Right lobe of liver (tissue), 6 donors: ENCODE results near the gene SRCAP. TPM values are rescaled to one million over a fixed set of nuclear protein-coding genes. Genes with fewer than 3 reads are reported as not detected.

Source experiments
- ATAC-seq, 4 donors: fragments of 200-7000 bp; cut with Tn5 transposase; one replicate each; pipeline ENCODE4 v1.9.1; 2020; ENCODE audit warnings: mild to moderate bottlenecking in 4 of 4, moderate library complexity in 4 of 4
- DNase-seq, 3 donors: peaks; one replicate each; pipeline ENCODE4 v3.0.0-alpha.2; 2020
- H3K27ac ChIP-seq, 3 donors: fragments of 200-600 bp; one replicate each; pipeline ENCODE4 v1.8.0; 2022
- H3K27me3 ChIP-seq, 2 donors: fragments of 200-600 bp; one replicate each; pipeline ENCODE4 v1.8.0; 2022
- H3K36me3 ChIP-seq, 4 donors: fragments of 200-600 bp; sonication (generic) in 1 of 4; one replicate each; pipeline versions ENCODE4 v1.5.1 to v1.8.0; 2017 to 2022; ENCODE audit warnings: control low read depth in 1 of 4
- H3K4me1 ChIP-seq, 4 donors: fragments of 200-600 bp; sonication (generic) in 1 of 4; one replicate each; pipeline versions ENCODE4 v1.5.1 to v1.8.0; 2017 to 2022; ENCODE audit warnings: control low read depth in 1 of 4
- H3K4me3 ChIP-seq, 3 donors: fragments of 200-600 bp; one replicate each; pipeline ENCODE4 v1.8.0; 2022
- H3K9me3 ChIP-seq, 4 donors: fragments of 200-600 bp; sonication (generic) in 1 of 4; one replicate each; pipeline versions ENCODE4 v1.5.1 to v1.8.0; 2017 to 2022; ENCODE audit warnings: control low read depth in 1 of 4
- POLR2A ChIP-seq: fragments of 450-650 bp; IDR thresholded peaks from one replicate; pipeline ENCODE4 v1.6.1; 2017; ENCODE audit warnings: antibody characterized with exemption, mild to moderate bottlenecking
- WGBS: methylation state at CpG from one replicate; pipeline ENCODE4 v1.1.6; 2018; ENCODE audit warnings: low coverage, low lambda C conversion rate; ENCODE audit not compliant: insufficient coverage; ENCODE audit errors: missing lambda C conversion rate; 5-methylcytosine and 5-hydroxymethylcytosine counted together
- intact Hi-C, 2 donors: fragments of 100-400 bp; cut with DNase I; formaldehyde crosslinking; loops; one replicate each; pipeline versions ENCODE4 v1.11.2 to v1.14.1; 2022
- total RNA-seq, 6 experiments: library from RNA; depleted of rRNA in 2 of 6; stranded (reverse); fragments of >200 nt in 2 of 6; fragmentation: NEBNext Ultra II Directional in 3 of 6; extraction: Animal tissue kit (Norgen Biotek cat#: 25700) in 3 of 6; gene quantifications; one replicate each; pipeline versions ENCODE4 v1.1.0 to v1.2.4, GENCODE V29; 2016 to 2023
- TF ChIP-seq, protein P1 (sequence below), 4 donors: fragments of 200-600 bp in 3 of 4; fragments of 450-650 bp in 1 of 4; IDR thresholded peaks; one replicate each; pipeline versions ENCODE4 v1.5.1 to v1.8.0; 2016 to 2022; ENCODE audit warnings: antibody characterized with exemption in 4 of 4, mild to moderate bottlenecking in 2 of 4
- donor health status: DM: no; HTN: yes; CAD: no.
- donor health status: DM: no; HTN: no; CAD: no.
- donor health status: DM: no; HTN: no; CAD: no.
- donor health status: DM: no; HTN: yes; CAD: no.
- donor health status: DM: no; HTN: yes; CAD: no.

SRCAP gene
- total RNA-seq, 6 experiments from 2014 or later = 12.1 to 31.3 (median 22.6) TPM

DNA sequence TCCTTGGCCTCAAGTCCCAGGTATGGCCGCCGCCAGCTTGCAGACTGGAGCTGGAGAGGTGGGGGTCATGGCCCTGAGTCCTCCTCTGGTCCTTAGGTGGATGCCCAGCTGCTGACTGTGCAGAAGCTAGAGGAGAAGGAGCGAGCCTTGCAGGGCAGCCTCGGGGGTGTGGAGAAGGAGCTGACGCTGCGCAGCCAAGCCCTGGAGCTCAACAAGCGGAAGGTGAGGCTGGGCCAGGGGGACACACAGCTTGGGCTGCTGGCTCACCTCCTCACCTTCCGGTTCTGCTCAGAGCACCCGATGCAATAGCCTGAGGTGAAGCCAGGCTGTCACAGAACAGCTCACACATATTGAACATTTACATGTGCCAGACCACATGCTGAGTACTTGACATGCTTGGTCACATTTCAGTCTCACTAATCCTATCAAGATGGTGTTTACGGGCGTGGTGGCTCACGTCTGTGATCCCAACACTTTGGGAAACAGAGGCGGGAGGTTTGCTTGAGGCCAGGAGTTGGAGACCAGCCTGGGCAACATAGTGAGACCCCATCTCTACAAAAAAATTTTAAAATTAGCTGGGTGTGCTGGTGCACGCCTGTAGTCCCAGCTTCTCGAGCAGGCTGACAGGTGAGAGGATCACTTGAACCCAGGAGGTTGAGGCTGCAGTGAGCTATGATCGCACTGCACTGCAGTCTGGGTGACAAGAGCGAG lies 70.6 kb downstream of the SRCAP start:
- no peak overlapping the region for H3K27ac ChIP-seq
- intact Hi-C loops = no loop called here
- ATAC-seq (no peak), DNase-seq (peak in 1 of 3 donors; percentile 41)
- H3K4me1 ChIP-seq = peaks cover 0 to 1% (median 0%) of the 10 kb centered on the region in 4 donors
- H3K27me3 ChIP-seq = no peaks in the 10 kb centered on the region
- peaks cover 4 to 81% (median 44%) of the 10 kb centered on the region in 4 donors for H3K36me3 ChIP-seq
- no peak overlapping the region for H3K4me3 ChIP-seq
- 94% methylated on average over 8 of the region's 17 CpGs for WGBS
- TF ChIP-seq POLR2A = no peak
- TF ChIP-seq, protein P1, sequence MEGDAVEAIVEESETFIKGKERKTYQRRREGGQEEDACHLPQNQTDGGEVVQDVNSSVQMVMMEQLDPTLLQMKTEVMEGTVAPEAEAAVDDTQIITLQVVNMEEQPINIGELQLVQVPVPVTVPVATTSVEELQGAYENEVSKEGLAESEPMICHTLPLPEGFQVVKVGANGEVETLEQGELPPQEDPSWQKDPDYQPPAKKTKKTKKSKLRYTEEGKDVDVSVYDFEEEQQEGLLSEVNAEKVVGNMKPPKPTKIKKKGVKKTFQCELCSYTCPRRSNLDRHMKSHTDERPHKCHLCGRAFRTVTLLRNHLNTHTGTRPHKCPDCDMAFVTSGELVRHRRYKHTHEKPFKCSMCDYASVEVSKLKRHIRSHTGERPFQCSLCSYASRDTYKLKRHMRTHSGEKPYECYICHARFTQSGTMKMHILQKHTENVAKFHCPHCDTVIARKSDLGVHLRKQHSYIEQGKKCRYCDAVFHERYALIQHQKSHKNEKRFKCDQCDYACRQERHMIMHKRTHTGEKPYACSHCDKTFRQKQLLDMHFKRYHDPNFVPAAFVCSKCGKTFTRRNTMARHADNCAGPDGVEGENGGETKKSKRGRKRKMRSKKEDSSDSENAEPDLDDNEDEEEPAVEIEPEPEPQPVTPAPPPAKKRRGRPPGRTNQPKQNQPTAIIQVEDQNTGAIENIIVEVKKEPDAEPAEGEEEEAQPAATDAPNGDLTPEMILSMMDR (IDR thresholded peaks at IDR 0.05) = no peak
- no peaks in the 10 kb centered on the region for H3K9me3 ChIP-seq

DNA sequence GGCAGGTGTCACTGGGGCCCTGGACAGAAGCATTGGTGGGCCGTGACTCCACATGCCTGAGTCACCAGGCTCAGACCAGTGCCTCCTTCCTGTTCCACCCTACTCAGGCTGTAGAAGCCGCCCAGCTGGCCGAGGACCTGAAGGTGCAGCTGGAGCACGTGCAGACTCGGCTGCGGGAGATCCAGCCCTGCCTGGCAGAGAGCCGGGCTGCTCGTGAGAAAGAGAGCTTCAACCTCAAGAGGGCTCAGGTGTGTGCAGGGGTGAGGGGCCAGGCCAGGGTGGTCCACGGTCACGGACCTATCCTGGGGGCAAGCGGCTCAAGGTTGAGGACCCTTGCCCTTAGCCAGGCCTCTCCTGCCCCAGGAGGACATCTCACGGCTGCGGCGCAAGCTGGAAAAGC lies 72.8 kb downstream of the SRCAP start:
- ATAC-seq = no peak
- TF ChIP-seq, protein P1 (IDR thresholded peaks at IDR 0.05) = no peak
- no peak for TF ChIP-seq POLR2A
- WGBS = 100% methylated on average over 2 of the region's 14 CpGs

DNA sequence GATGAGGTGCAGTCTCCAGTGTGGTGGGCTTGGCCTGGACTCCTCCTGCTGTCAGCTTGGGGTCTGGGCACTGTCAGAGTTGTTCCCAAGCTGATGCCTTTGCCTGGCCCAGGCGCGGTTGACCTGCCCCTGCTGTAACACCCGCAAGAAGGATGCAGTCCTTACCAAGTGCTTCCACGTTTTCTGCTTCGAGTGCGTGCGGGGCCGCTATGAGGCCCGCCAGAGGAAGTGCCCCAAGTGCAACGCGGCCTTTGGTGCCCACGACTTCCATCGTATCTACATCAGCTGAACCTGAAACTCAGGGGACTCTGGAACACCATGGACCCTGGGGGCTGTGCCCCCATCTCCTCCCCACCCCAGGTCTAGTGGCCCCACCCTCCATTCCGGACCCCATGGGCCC lies 74.9 kb downstream of the SRCAP start:
- intact Hi-C loops = no loop called here
- no CpG with 5 or more reads among the region's 14 CpGs for WGBS
- Histone ChIP-seq H3K27me3 (no peaks in the 10 kb centered on the region), H3K9me3 (no peaks in the 10 kb centered on the region), H3K27ac (no peak overlapping the region), H3K36me3 (peaks cover under 1 to 38% (median 19%) of the 10 kb centered on the region in 4 donors), H3K4me1 (peaks cover 0 to 8% (median 3%) of the 10 kb centered on the region in 4 donors), H3K4me3 (no peak overlapping the region)
- TF ChIP-seq, protein P1 (IDR thresholded peaks at IDR 0.05) = no peak
- TF ChIP-seq POLR2A = no peak
- ATAC-seq (no peak), DNase-seq (no peak)

More for the DNA sequence above, 72.8 kb downstream of the SRCAP start:
- intact Hi-C loops = no loop called here
- Histone ChIP-seq H3K4me1 (peaks cover 0 to 8% (median 2%) of the 10 kb centered on the region in 4 donors), H3K27me3 (no peaks in the 10 kb centered on the region), H3K4me3 (no peak overlapping the region), H3K27ac (no peak overlapping the region), H3K36me3 (peaks cover 4 to 59% (median 31%) of the 10 kb centered on the region in 4 donors), H3K9me3 (no peaks in the 10 kb centered on the region)
- peak in 1 of 3 donors; percentile 50 for DNase-seq

DNA sequence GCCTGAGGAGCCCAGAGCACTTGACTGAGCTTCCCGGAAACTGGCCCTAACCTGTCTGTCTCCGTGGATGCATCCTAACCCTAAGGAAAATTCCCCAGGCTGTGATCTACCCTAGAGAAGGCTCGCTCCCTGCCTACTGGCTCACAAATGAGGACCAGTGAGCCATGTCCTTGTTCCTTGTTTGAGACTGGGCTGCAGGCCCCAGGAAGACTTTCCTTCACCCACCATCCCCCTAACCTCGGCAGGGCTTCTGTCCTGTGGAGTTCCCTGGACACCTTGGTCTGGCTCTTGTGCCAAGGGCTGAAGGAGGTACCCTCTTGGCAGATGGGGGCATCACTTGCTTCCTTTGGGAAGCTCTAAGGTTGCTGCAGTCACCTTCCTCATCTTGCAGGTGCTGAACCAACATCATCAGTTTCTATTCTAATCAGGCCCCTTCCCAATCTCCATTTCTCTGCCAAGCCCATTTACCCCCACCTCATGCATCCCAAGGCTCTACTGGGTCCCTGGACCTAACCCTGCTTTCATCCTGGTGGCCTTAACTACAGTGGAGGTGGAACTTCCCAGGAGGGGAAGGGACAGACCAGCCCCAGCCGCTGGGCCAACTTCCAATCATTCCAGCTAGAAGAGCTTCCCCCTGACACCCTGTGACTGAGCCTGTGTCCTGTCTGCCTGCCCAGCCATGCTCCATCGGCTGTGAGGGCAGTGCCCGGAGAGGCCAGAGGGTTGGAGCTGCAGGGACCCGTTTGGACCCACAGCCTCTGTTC lies 75.6 kb downstream of the SRCAP start:
- Histone ChIP-seq H3K27ac (peak overlapping the region in 2 of 3 donors; percentile 82), H3K36me3 (peaks cover 0 to 31% (median 14%) of the 10 kb centered on the region in 4 donors), H3K4me3 (peak overlapping the region; percentile 65 to 72 (median 71)), H3K4me1 (peaks cover 0 to 8% (median 3%) of the 10 kb centered on the region in 4 donors), H3K9me3 (no peaks in the 10 kb centered on the region), H3K27me3 (no peaks in the 10 kb centered on the region)
- ATAC-seq (peak; percentile 4 to 16 (median 12)), DNase-seq (no peak)
- intact Hi-C loops = no loop called here
- 11% methylated on average over 3 of the region's 8 CpGs for WGBS
- TF ChIP-seq, protein P1 (IDR thresholded peaks at IDR 0.05) = no peak
- TF ChIP-seq POLR2A = no peak
